ENCODE data around the gene PLS1. TPM values are rescaled to one million over a fixed set of nuclear protein-coding genes. Genes with fewer than 3 reads are reported as not detected.
"Not testable (repeated sequence)": the region's sequence is repeated elsewhere in the genome, so short reads cannot be mapped to it uniquely, and the experiment has no call there.

Gene PLS1
- total RNA-seq, 3 donors from 2014 or later (not counting 1 experiment from before 2014, with no cell fraction given): 1.2 to 2.6 (median 1.6) TPM

DNA sequence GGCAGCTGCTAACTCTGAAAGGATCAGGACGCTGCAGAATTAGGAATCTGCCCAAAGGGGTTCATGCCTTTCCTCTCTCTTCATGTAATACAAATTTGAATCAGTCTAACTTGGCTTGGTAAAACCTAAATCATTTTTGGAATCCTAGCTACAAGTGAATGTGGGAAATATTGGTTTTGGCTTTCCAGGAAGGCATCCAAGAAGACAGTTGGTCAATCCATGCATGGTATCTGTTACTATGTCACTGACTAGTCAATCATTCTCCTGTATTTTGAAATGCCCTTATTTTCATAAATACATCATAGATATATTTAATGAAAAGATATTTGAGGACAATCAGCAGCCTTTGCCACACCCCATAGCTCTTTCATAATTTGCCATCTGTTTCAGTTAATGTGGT, 7.5 kb upstream of the PLS1 start:
- H3K27ac Mint-ChIP-seq: no peak overlapping the region
- Histone ChIP-seq H3K27me3 (ENCODE audit: control insufficient read depth, insufficient read depth, low read length) (peaks cover 3% of the 10 kb centered on the region), H3K27ac (ENCODE audit: low read length) (no peak overlapping the region), H3K9me3 (ENCODE audit: control insufficient read depth, insufficient read depth, low read length) (no peaks in the 10 kb centered on the region), H3K4me3 (ENCODE audit: low read length) (no peak overlapping the region), H3K4me1 (ENCODE audit: control insufficient read depth, insufficient read depth, low read length) (no peaks in the 10 kb centered on the region), H3K36me3 (ENCODE audit: control insufficient read depth, insufficient read depth, low read length) (no peaks in the 10 kb centered on the region)
- TF ChIP-seq, protein P1, sequence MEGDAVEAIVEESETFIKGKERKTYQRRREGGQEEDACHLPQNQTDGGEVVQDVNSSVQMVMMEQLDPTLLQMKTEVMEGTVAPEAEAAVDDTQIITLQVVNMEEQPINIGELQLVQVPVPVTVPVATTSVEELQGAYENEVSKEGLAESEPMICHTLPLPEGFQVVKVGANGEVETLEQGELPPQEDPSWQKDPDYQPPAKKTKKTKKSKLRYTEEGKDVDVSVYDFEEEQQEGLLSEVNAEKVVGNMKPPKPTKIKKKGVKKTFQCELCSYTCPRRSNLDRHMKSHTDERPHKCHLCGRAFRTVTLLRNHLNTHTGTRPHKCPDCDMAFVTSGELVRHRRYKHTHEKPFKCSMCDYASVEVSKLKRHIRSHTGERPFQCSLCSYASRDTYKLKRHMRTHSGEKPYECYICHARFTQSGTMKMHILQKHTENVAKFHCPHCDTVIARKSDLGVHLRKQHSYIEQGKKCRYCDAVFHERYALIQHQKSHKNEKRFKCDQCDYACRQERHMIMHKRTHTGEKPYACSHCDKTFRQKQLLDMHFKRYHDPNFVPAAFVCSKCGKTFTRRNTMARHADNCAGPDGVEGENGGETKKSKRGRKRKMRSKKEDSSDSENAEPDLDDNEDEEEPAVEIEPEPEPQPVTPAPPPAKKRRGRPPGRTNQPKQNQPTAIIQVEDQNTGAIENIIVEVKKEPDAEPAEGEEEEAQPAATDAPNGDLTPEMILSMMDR (IDR thresholded peaks at IDR 0.05): no peak
- H3K9me3 Mint-ChIP-seq: no peaks in the 10 kb centered on the region
- intact Hi-C loops (cut with micrococcal nuclease): no loop called here
- DNase-seq: no peak
- 100% methylated on average over 1 of the region's 1 CpG for WGBS (ENCODE audit: insufficient coverage)
- H3K4me1 Mint-ChIP-seq: no peaks in the 10 kb centered on the region
- H3K4me3 Mint-ChIP-seq: no peak overlapping the region
- H3K36me3 Mint-ChIP-seq: no peaks in the 10 kb centered on the region
- H3K27me3 Mint-ChIP-seq (ENCODE audit: low read depth in 2 of 2): peaks cover 13 to 21% of the 10 kb centered on the region in 2 donors
- ATAC-seq: no peak

DNA sequence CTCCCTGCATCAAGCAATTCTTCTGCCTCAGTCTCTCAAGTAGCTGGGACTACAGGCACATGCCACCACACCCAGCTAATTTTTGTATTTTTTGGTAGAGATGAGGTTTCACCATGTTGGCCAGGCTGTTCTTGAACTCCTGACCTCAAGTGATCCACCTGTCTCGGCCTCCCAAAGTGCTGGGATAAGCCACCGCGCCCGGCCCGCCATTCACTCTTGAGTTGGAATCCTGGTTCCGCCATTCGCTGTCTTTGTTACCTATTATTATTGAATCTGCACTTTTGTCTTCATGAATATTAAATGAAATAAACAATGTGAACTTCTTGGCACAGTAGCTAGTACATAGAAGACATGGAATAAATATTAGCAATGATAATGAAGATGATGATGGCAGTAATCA, 3.9 kb upstream of the PLS1 start:
- H3K4me3 Mint-ChIP-seq; H3K4me3 ChIP-seq (ENCODE audit: low read length); ATAC-seq; H3K4me1 ChIP-seq (ENCODE audit: control insufficient read depth, insufficient read depth, low read length); DNase-seq; H3K27ac ChIP-seq (ENCODE audit: low read length); H3K27ac Mint-ChIP-seq; H3K27me3 Mint-ChIP-seq (ENCODE audit: low read depth in 2 of 2); H3K36me3 Mint-ChIP-seq; H3K9me3 ChIP-seq (ENCODE audit: control insufficient read depth, insufficient read depth, low read length); intact Hi-C loops (cut with micrococcal nuclease); H3K36me3 ChIP-seq (ENCODE audit: control insufficient read depth, insufficient read depth, low read length); H3K9me3 Mint-ChIP-seq; H3K27me3 ChIP-seq (ENCODE audit: control insufficient read depth, insufficient read depth, low read length): not testable (repeated sequence)
- 96% methylated on average over 7 of the region's 7 CpGs for WGBS (ENCODE audit: insufficient coverage)
- H3K4me1 Mint-ChIP-seq: peaks cover 7 to 15% of the 10 kb centered on the region in 2 donors

DNA sequence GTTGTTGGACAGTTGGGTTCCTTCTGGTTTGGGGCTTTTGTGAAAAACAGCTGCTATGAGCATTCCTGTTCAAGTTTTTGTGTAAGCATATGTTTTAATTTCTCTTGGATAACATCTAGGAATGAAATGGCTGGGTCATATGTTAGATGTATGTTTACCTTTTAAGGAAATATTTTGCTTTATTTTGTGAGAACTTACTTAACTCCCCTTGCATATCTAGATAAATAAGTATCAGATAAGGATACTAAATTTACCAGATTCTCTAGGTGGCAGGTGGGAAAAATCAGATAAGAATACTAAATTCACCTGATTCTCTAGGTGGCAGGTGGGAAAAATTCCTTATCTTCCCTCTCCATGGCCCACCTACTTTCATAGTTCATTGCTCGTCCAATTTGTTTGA, 1.1 kb upstream of the PLS1 start:
- ATAC-seq (no peak), DNase-seq (no peak)
- H3K9me3 ChIP-seq (ENCODE audit: control insufficient read depth, insufficient read depth, low read length): no peaks in the 10 kb centered on the region
- H3K36me3 ChIP-seq (ENCODE audit: control insufficient read depth, insufficient read depth, low read length): no peaks in the 10 kb centered on the region
- Mint-ChIP-seq H3K9me3 (no peaks in the 10 kb centered on the region), H3K27me3 (ENCODE audit: low read depth in 2 of 2) (peaks cover 7 to 8% of the 10 kb centered on the region in 2 donors), H3K4me1 (peaks cover 7 to 15% of the 10 kb centered on the region in 2 donors), H3K27ac (peak overlapping the region in 1 of 2 donors; percentile 60), H3K36me3 (no peaks in the 10 kb centered on the region), H3K4me3 (peak overlapping the region; percentile 99)
- TF ChIP-seq, protein P1 (IDR thresholded peaks at IDR 0.05): no peak
- no CpG with 5 or more reads among the region's 1 CpG for WGBS (ENCODE audit: insufficient coverage)
- no peak overlapping the region for H3K4me3 ChIP-seq (ENCODE audit: low read length)
- peaks cover 6% of the 10 kb centered on the region for H3K4me1 ChIP-seq (ENCODE audit: control insufficient read depth, insufficient read depth, low read length)
- no peaks in the 10 kb centered on the region for H3K27me3 ChIP-seq (ENCODE audit: control insufficient read depth, insufficient read depth, low read length)
- intact Hi-C loops (cut with micrococcal nuclease): no loop called here
- no peak overlapping the region for H3K27ac ChIP-seq (ENCODE audit: low read length)

DNA sequence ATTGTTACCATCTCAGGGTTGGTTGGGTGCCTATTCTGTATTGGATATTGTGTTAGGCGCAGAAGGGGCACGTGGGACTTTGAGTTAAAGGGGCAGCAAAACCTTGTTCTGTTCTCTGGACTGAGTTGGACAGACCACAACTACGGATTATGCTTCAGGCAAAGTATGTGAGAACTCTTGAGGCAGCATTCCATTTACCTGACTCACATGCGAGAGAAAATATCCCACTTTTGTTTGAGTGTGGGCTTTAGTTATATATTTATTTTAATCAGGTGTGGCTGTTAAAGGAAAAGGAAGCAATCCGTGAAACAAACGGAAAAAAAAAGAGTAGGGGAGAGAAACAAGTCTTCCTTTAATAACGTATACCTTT, 627 bp upstream of the PLS1 start:
- Mint-ChIP-seq H3K27me3 (ENCODE audit: low read depth in 2 of 2) (peaks cover 3 to 8% of the 10 kb centered on the region in 2 donors), H3K9me3 (no peaks in the 10 kb centered on the region), H3K4me1 (peaks cover 7 to 15% of the 10 kb centered on the region in 2 donors), H3K36me3 (no peaks in the 10 kb centered on the region), H3K4me3 (peak overlapping the region; percentile 99), H3K27ac (peak overlapping the region; percentile 60 to 95)
- Histone ChIP-seq H3K36me3 (ENCODE audit: control insufficient read depth, insufficient read depth, low read length) (no peaks in the 10 kb centered on the region), H3K9me3 (ENCODE audit: control insufficient read depth, insufficient read depth, low read length) (no peaks in the 10 kb centered on the region), H3K27me3 (ENCODE audit: control insufficient read depth, insufficient read depth, low read length) (no peaks in the 10 kb centered on the region), H3K27ac (ENCODE audit: low read length) (peak overlapping the region; percentile 57), H3K4me3 (ENCODE audit: low read length) (peak overlapping the region; percentile 77), H3K4me1 (ENCODE audit: control insufficient read depth, insufficient read depth, low read length) (peaks cover 6% of the 10 kb centered on the region)
- TF ChIP-seq, protein P1 (IDR thresholded peaks at IDR 0.05): no peak
- 31% methylated on average over 5 of the region's 7 CpGs for WGBS (ENCODE audit: insufficient coverage)
- no peak for ATAC-seq
- intact Hi-C loops (cut with micrococcal nuclease): no loop called here
- DNase-seq: no peak
